ENCODE results near the gene SLC5A11.

DNA sequence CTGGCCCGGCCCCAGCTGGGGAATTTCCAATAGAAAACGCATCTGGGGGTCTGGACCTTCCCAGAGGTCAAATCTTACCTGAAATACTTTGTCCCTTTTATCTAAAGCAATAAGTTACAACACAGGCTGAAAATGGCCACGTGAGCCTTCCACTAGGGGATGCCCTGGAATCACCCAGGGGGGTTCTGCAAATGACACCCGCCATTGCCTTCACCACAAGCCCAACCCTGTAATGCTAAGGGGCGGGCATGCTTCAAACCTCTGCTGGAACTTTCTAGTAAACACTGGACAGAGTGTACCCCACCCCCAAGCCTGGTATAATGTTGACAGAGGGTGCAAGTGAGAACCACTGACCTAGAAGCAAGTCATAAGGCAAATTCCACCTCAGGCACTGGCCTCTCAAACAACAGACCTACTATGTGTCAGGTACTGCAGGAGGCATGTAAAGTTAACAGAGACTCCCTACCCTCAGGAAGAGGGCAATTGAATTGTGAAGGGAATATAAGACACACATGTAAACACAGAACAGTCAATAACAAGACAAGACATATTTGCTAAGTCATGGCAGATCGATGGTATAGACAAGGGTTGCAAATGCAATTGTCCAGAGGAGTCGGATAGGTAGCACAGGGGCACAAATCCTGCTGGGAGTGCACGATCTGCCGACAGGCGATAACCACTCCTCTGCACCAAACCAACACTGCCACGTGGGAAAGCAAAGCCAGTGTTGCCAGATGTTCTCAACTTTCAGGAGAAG lies 110.4 kb downstream of the SLC5A11 start:
- TF ChIP-seq POLR2A (IDR thresholded peaks at IDR 0.05), result no peak
- TF ChIP-seq, protein P1, sequence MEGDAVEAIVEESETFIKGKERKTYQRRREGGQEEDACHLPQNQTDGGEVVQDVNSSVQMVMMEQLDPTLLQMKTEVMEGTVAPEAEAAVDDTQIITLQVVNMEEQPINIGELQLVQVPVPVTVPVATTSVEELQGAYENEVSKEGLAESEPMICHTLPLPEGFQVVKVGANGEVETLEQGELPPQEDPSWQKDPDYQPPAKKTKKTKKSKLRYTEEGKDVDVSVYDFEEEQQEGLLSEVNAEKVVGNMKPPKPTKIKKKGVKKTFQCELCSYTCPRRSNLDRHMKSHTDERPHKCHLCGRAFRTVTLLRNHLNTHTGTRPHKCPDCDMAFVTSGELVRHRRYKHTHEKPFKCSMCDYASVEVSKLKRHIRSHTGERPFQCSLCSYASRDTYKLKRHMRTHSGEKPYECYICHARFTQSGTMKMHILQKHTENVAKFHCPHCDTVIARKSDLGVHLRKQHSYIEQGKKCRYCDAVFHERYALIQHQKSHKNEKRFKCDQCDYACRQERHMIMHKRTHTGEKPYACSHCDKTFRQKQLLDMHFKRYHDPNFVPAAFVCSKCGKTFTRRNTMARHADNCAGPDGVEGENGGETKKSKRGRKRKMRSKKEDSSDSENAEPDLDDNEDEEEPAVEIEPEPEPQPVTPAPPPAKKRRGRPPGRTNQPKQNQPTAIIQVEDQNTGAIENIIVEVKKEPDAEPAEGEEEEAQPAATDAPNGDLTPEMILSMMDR (IDR thresholded peaks at IDR 0.05), result no peak
- TF ChIP-seq POLR2AphosphoS5 (IDR thresholded peaks at IDR 0.05), result no peak

Data from prostate gland (tissue), 2 donors.